B cell (primary cell): Measurements from ENCODE around the gene ATP8A2. TPM values are rescaled to one million over a fixed set of nuclear protein-coding genes. Genes with fewer than 3 reads are reported as not detected.

Experiments used
- ATAC-seq: fragments of 200-7000 bp; cut with Tn5 transposase; one replicate; pipeline ENCODE4 v1.10.0; 2021; ENCODE audit warnings: low read depth, mild to moderate bottlenecking, moderate number of reproducible peaks, moderate library complexity
- CTCF ChIA-PET: fragments of 350-600 bp; sonication (Branson Sonifier 250); formaldehyde crosslinking; loops from one replicate; lab custom pipeline; 2021; ENCODE audit warnings: antibody characterized with exemption, inconsistent platforms; lab: Charles Lee
- POLR2A ChIA-PET: fragments of 350-600 bp; sonication (Branson Sonifier 250); formaldehyde crosslinking; loops from one replicate; lab custom pipeline; 2021; ENCODE audit warnings: antibody characterized with exemption; lab: Charles Lee
- DNase-seq: peaks from one replicate; pipeline ENCODE4 v3.0.0; 2013
- H2AFZ ChIP-seq: 2 replicates; pipeline ENCODE4 v1.6.1; 2012; ENCODE audit warnings: mild to moderate bottlenecking, low read depth, low read length; ENCODE audit not compliant: insufficient read depth, poor library complexity, severe bottlenecking
- H3K27ac ChIP-seq, 2 donors: 1 replicate in 1 of 2; 2 replicates in 1 of 2; pipeline ENCODE4 v1.5.1; 2012 to 2013; ENCODE audit warnings: low read length in 2 of 2, mild to moderate bottlenecking in 2 of 2, moderate library complexity in 1 of 2
- H3K27me3 ChIP-seq, 4 experiments: fragments of 200-600 bp in 1 of 4; sonication (generic) in 1 of 4; replicated peaks in 1 of 4; 1 replicate in 2 of 4; 2 replicates in 2 of 4; pipeline versions ENCODE4 v1.6.1 to v1.7.0; 2013 to 2016; ENCODE audit warnings: low read length in 3 of 4, mild to moderate bottlenecking in 2 of 4, mixed read lengths in 1 of 4, moderate library complexity in 1 of 4; ENCODE audit not compliant: insufficient read depth in 4 of 4, control insufficient read depth in 3 of 4; ENCODE audit errors: control extremely low read depth in 1 of 4
- H3K36me3 ChIP-seq, 2 experiments: replicated peaks in 1 of 2; 1 replicate in 1 of 2; 2 replicates in 1 of 2; pipeline versions ENCODE4 v1.6.1 to v1.7.1; 2013; ENCODE audit warnings: low read length in 1 of 2; ENCODE audit not compliant: insufficient read depth in 2 of 2, control insufficient read depth in 1 of 2; ENCODE audit errors: control extremely low read depth in 1 of 2, extremely low read depth in 1 of 2
- H3K4me1 ChIP-seq, 2 donors: fragments of 200-600 bp in 1 of 2; sonication (generic) in 1 of 2; 1 replicate in 1 of 2; 2 replicates in 1 of 2; pipeline versions ENCODE4 v1.5.1 to v1.6.1; 2013 to 2017; ENCODE audit warnings: low read length in 2 of 2; ENCODE audit not compliant: control insufficient read depth in 2 of 2, insufficient read depth in 2 of 2
- H3K4me2 ChIP-seq: replicated peaks from 2 replicates; pipeline ENCODE3; 2012; ENCODE audit warnings: mild to moderate bottlenecking, low read depth, low read length; ENCODE audit not compliant: poor library complexity, severe bottlenecking
- H3K4me3 ChIP-seq, 5 experiments: fragments of 200-600 bp in 1 of 5; sonication (generic) in 1 of 5; 1 replicate in 3 of 5; 2 replicates in 2 of 5; pipeline versions ENCODE4 v1.5.1 to v1.7.0; 2011 to 2016; ENCODE audit warnings: low read length in 4 of 5, mild to moderate bottlenecking in 4 of 5, low read depth in 2 of 5, control low read depth in 1 of 5, moderate library complexity in 1 of 5; ENCODE audit not compliant: insufficient read depth in 1 of 5; ENCODE audit errors: control extremely low read depth in 1 of 5, extremely low read depth in 1 of 5
- H3K79me2 ChIP-seq: fragments of 200-600 bp; sonication (generic); one replicate; pipeline ENCODE4 v1.6.0; 2016; ENCODE audit warnings: low read length; ENCODE audit not compliant: control insufficient read depth, insufficient read depth
- H3K9ac ChIP-seq: fragments of 200-600 bp; sonication (generic); 2 replicates; pipeline ENCODE4 v1.6.1; 2017; ENCODE audit warnings: mild to moderate bottlenecking, low read length, moderate library complexity
- H3K9me3 ChIP-seq, 3 donors: one replicate each; pipeline versions ENCODE4 v1.6.1 to v1.7.1; 2013; ENCODE audit warnings: low read length in 2 of 3; ENCODE audit not compliant: control insufficient read depth in 2 of 3, insufficient read depth in 1 of 3; ENCODE audit errors: control extremely low read depth in 1 of 3
- H4K20me1 ChIP-seq: 2 replicates; pipeline ENCODE4 v1.6.0; 2012; ENCODE audit warnings: mild to moderate bottlenecking, low read length; ENCODE audit not compliant: insufficient read depth, control insufficient read depth, poor library complexity, severe bottlenecking
- H3K27ac Mint-ChIP-seq: one replicate; pipeline ENCODE4 v1.8.0; 2021; ENCODE audit warnings: mixed read lengths
- H3K27me3 Mint-ChIP-seq: one replicate; pipeline ENCODE4 v1.8.0; 2021; ENCODE audit warnings: mixed read lengths
- H3K4me1 Mint-ChIP-seq: one replicate; pipeline ENCODE4 v1.8.0; 2021; ENCODE audit warnings: mixed read lengths
- H3K4me3 Mint-ChIP-seq: one replicate; pipeline ENCODE4 v1.8.0; 2021; ENCODE audit warnings: mixed read lengths
- H3K9me3 Mint-ChIP-seq: one replicate; pipeline ENCODE4 v1.8.0; 2022; ENCODE audit warnings: mixed read lengths; ENCODE audit not compliant: insufficient read depth
- EZH2 ChIP-seq: IDR thresholded peaks from 2 replicates; pipeline ENCODE4 v1.6.1; 2012; ENCODE audit warnings: borderline replicate concordance, low read depth, mild to moderate bottlenecking, moderate library complexity, low read length; ENCODE audit not compliant: insufficient read depth, poor library complexity, severe bottlenecking
- WGBS: methylation state at CpG from one replicate; pipeline ENCODE4 v1.1.5; 2013; ENCODE audit warnings: missing lambda C conversion rate; ENCODE audit not compliant: insufficient coverage; 5-methylcytosine and 5-hydroxymethylcytosine counted together
- intact Hi-C: fragments of 100-400 bp; cut with micrococcal nuclease; formaldehyde crosslinking; loops from one replicate; pipeline ENCODE4 v1.10.0; 2022
- polyA plus RNA-seq: library from polyadenylated mRNA; depleted of rRNA; stranded (reverse); fragments of >200 nt; gene quantifications from 2 replicates; pipeline ENCODE4 v1.2.3, GENCODE V29; 2012
- total RNA-seq, 2 donors: library from RNA; stranded (reverse); fragments of 120-200 nt in 1 of 2; gene quantifications; 1 replicate in 1 of 2; 2 replicates in 1 of 2; pipeline versions ENCODE4 v1.2.3 to v1.2.4, GENCODE V29; 2013 to 2022
- TF ChIP-seq, protein P1 (sequence below): fragments of 200-600 bp; IDR thresholded peaks from one replicate; pipeline ENCODE4 v1.8.0; 2022; ENCODE audit warnings: antibody characterized with exemption, mild to moderate bottlenecking

ATP8A2 gene
- total and polyA plus RNA-seq, 2 donors (not counting 1 experiment from before 2014, with no cell fraction given), result not detected

DNA sequence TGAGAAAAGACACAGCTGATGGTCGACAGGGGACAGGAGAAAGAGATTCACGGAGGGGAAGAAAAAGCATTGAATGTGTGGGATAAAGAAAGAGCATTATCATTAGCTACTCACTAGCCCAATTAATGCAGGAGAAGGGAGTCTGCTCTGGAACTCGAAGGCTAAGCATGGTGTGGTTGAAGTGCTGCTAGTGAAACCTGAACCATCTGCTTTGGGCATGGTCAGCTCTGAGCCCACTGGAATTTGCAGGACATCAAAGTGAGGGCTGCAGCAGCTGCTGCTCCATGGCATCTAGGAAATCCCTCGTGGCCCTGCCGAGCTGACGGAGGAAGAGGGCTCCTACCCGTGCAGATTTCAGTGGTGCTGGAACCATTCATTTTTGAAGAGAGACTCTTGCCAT, 320.3 kb downstream of the ATP8A2 start:
- no peaks in the 10 kb centered on the region for H3K4me1 Mint-ChIP-seq
- no peak for TF ChIP-seq EZH2
- TF ChIP-seq, protein P1, sequence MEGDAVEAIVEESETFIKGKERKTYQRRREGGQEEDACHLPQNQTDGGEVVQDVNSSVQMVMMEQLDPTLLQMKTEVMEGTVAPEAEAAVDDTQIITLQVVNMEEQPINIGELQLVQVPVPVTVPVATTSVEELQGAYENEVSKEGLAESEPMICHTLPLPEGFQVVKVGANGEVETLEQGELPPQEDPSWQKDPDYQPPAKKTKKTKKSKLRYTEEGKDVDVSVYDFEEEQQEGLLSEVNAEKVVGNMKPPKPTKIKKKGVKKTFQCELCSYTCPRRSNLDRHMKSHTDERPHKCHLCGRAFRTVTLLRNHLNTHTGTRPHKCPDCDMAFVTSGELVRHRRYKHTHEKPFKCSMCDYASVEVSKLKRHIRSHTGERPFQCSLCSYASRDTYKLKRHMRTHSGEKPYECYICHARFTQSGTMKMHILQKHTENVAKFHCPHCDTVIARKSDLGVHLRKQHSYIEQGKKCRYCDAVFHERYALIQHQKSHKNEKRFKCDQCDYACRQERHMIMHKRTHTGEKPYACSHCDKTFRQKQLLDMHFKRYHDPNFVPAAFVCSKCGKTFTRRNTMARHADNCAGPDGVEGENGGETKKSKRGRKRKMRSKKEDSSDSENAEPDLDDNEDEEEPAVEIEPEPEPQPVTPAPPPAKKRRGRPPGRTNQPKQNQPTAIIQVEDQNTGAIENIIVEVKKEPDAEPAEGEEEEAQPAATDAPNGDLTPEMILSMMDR, result no peak
- H3K79me2 ChIP-seq, result no peaks in the 10 kb centered on the region
- ChIA-PET CTCF (no interaction called here), POLR2A (no interaction called here)
- peaks cover 8% of the 10 kb centered on the region for H3K27me3 Mint-ChIP-seq
- no peak overlapping the region for H3K4me2 ChIP-seq
- WGBS, result 68% methylated on average over 7 of the region's 7 CpGs
- DNase-seq (no peak), ATAC-seq (no peak)
- no peak overlapping the region for H3K27ac ChIP-seq
- no peak overlapping the region for H3K27ac Mint-ChIP-seq
- no peaks in the 10 kb centered on the region for H3K36me3 ChIP-seq
- no peaks in the 10 kb centered on the region for H3K4me1 ChIP-seq
- H4K20me1 ChIP-seq, result no peaks in the 10 kb centered on the region
- H3K27me3 ChIP-seq, result no peaks in the 10 kb centered on the region
- H3K4me3 ChIP-seq, result no peak overlapping the region
- intact Hi-C loops, result no loop called here
- H3K9ac ChIP-seq, result no peak overlapping the region
- H3K9me3 ChIP-seq, result no peaks in the 10 kb centered on the region
- no peak overlapping the region for H3K4me3 Mint-ChIP-seq
- H2AFZ ChIP-seq, result no peak overlapping the region
- peaks cover 3% of the 10 kb centered on the region for H3K9me3 Mint-ChIP-seq

DNA sequence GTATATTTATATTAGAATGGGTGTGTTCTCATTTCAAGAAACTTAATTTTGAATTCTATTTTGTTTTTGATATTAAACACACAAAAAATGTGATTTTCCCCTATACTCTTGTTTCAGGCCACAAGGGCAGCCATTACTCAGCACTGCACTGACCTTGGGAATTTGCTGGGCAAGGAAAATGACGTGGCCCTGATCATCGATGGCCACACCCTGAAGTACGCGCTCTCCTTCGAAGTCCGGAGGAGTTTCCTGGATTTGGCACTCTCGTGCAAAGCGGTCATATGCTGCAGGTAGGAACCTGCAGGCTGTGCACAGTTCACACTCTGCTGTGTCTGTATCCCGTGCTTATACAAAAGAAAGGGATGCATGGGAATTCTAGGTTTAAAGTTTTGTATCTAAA, 327.3 kb downstream of the ATP8A2 start:
- H3K79me2 ChIP-seq, result no peaks in the 10 kb centered on the region
- no peak overlapping the region for H3K27ac ChIP-seq
- H3K4me1 ChIP-seq, result no peaks in the 10 kb centered on the region
- CTCF ChIA-PET, result no interaction called here
- H3K9me3 Mint-ChIP-seq, result no peaks in the 10 kb centered on the region
- intact Hi-C loops, result no loop called here
- ATAC-seq, result no peak
- no peaks in the 10 kb centered on the region for H3K9me3 ChIP-seq
- POLR2A ChIA-PET, result no interaction called here
- H4K20me1 ChIP-seq, result no peaks in the 10 kb centered on the region
- no peak overlapping the region for H3K27ac Mint-ChIP-seq
- H3K27me3 Mint-ChIP-seq, result no peaks in the 10 kb centered on the region
- TF ChIP-seq EZH2, result no peak
- TF ChIP-seq, protein P1, result no peak
- no peak overlapping the region for H3K4me2 ChIP-seq
- H3K36me3 ChIP-seq, result no peaks in the 10 kb centered on the region
- H2AFZ ChIP-seq, result no peak overlapping the region
- H3K4me3 ChIP-seq, result no peak overlapping the region
- H3K9ac ChIP-seq, result no peak overlapping the region
- DNase-seq, result no peak
- H3K4me1 Mint-ChIP-seq, result no peaks in the 10 kb centered on the region
- WGBS, result 96% methylated on average over 8 of the region's 9 CpGs
- no peak overlapping the region for H3K4me3 Mint-ChIP-seq
- H3K27me3 ChIP-seq, result no peaks in the 10 kb centered on the region
